Mesodermal cell (in vitro differentiated cells): ENCODE measurements around the gene POU2AF3.
A peak's percentile ranks its signal among the peaks of the same experiment; 100 is the strongest.
"Not testable (repeated sequence)": the region's sequence is repeated elsewhere in the genome, so short reads cannot be mapped to it uniquely, and the experiment has no call there.

ENCODE experiments used
- H3K27ac ChIP-seq: 2 replicates; pipeline ENCODE4 v1.7.0; 2013; ENCODE audit warnings: mild to moderate bottlenecking, low read depth, low read length, moderate library complexity; ENCODE audit not compliant: severe bottlenecking
- H3K36me3 ChIP-seq: 2 replicates; pipeline ENCODE4 v1.7.1; 2013; ENCODE audit warnings: mild to moderate bottlenecking, low read length, moderate library complexity; ENCODE audit not compliant: control insufficient read depth, insufficient read depth
- H3K4me1 ChIP-seq: one replicate; pipeline ENCODE4 v1.7.1; 2013; ENCODE audit warnings: mild to moderate bottlenecking, low read length; ENCODE audit not compliant: insufficient read depth, control insufficient read depth, poor library complexity, severe bottlenecking
- H3K4me3 ChIP-seq: 2 replicates; pipeline ENCODE4 v1.7.0; 2013; ENCODE audit warnings: low read length, control low read depth, mild to moderate bottlenecking; ENCODE audit not compliant: insufficient read depth, poor library complexity, severe bottlenecking; ENCODE audit errors: extremely low read depth
- H3K9me3 ChIP-seq: 2 replicates; pipeline ENCODE4 v1.7.1; 2013; ENCODE audit warnings: mild to moderate bottlenecking, low read length, moderate library complexity; ENCODE audit not compliant: control insufficient read depth
- WGBS, 2 experiments: methylation state at CpG; one replicate each; pipeline ENCODE4 v1.1.5; 2013; ENCODE audit warnings: missing lambda C conversion rate in 2 of 2; ENCODE audit not compliant: insufficient coverage in 2 of 2; 5-methylcytosine and 5-hydroxymethylcytosine counted together

Gene POU2AF3

GRCh38 chr11:111310088-111310487 lies 11.7 kb downstream of the POU2AF3 start:
- Histone ChIP-seq H3K4me1 (no peaks in the 10 kb centered on the region), H3K36me3 (no peaks in the 10 kb centered on the region), H3K9me3 (no peaks in the 10 kb centered on the region), H3K27ac (no peak overlapping the region), H3K4me3 (no peak overlapping the region)
- 65 to 78% methylated on average over 3 of the region's 3 CpGs for WGBS, 2 experiments

DNA sequence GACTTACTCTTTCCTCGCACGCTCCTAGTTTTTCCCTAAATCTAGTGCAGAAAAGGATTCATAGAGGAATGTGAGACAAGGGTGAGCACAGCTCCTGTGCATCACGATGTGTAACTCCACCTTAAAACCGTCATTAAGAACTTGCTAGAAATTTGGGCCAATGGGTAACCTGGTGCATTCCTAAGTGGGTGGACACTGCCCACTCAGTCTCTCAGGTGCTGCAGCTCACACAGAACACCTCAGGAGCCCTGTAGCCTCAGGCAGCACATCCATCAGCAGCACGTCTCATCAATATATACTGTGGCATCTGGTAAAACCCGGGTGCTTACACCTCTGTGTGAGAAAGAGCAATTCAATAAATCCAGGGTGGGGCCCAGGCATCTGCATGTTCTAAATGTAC lies 12.4 kb downstream of the POU2AF3 start:
- Histone ChIP-seq H3K27ac (no peak overlapping the region), H3K4me3 (no peak overlapping the region), H3K9me3 (no peaks in the 10 kb centered on the region), H3K36me3 (no peaks in the 10 kb centered on the region), H3K4me1 (no peaks in the 10 kb centered on the region)
- 80 to 100% methylated on average over 2 to 3 of the region's 6 CpGs for WGBS, 2 experiments

GRCh38 chr11:111312076-111312475 lies 13.7 kb downstream of the POU2AF3 start:
- Histone ChIP-seq H3K9me3 (no peaks in the 10 kb centered on the region), H3K27ac (no peak overlapping the region), H3K4me1 (no peaks in the 10 kb centered on the region), H3K36me3 (no peaks in the 10 kb centered on the region), H3K4me3 (no peak overlapping the region)
- whole genome bisulfite sequencing, 2 experiments: 82 to 100% methylated on average over 1 of the region's 1 CpG

GRCh38 chr11:111319296-111319695 lies 20.9 kb downstream of the POU2AF3 start:
- 84 to 92% methylated on average over 5 to 6 of the region's 6 CpGs for WGBS, 2 experiments
- H3K4me3 ChIP-seq: no peak overlapping the region
- H3K4me1 ChIP-seq: peaks cover 1% of the 10 kb centered on the region
- no peak overlapping the region for H3K27ac ChIP-seq
- no peaks in the 10 kb centered on the region for H3K36me3 ChIP-seq
- H3K9me3 ChIP-seq: no peaks in the 10 kb centered on the region

DNA sequence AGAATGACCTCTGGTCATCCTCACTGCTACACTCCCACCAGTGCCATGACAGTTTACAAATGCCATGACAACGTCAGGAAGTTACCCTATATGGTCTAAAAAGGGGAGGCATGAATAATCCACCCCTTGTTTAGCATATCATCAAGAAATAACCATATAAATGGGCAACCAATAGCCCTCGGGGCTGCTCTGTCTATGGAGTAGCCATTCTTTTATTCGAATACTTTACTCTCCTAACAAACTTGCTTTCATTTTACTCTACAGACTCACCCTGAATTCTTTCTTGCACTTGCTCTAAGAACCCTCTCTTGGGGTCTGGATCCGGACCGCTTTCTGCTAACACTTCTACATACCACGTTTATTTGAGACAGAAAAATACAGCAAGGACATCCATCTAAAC lies 21.9 kb downstream of the POU2AF3 start:
- not testable (repeated sequence) for H3K36me3 ChIP-seq, H3K4me3 ChIP-seq, H3K4me1 ChIP-seq, H3K9me3 ChIP-seq, H3K27ac ChIP-seq
- 72 to 100% methylated on average over 2 to 3 of the region's 6 CpGs for WGBS, 2 experiments

- H3K27ac ChIP-seq: no peak overlapping the region
- 82 to 87% methylated on average over 4 to 5 of the region's 5 CpGs for WGBS, 2 experiments
These were observed 22.6 kb downstream of the POU2AF3 start for GRCh38 chr11:111320728-111321568.

GRCh38 chr11:111322534-111322933 lies 24.2 kb downstream of the POU2AF3 start:
- Histone ChIP-seq H3K9me3 (no peaks in the 10 kb centered on the region), H3K27ac (no peak overlapping the region), H3K4me3 (no peak overlapping the region), H3K4me1 (peaks cover 5% of the 10 kb centered on the region), H3K36me3 (no peaks in the 10 kb centered on the region)
- WGBS, 2 experiments: 100% methylated on average over 1 of the region's 2 CpGs; no CpG with 5 or more reads in 1 of the 2 experiments

More at GRCh38 chr11:111320728-111321568, 22.6 kb downstream of the POU2AF3 start:
- H3K4me1 ChIP-seq: peaks cover 5% of the 10 kb centered on the region
- no peaks in the 10 kb centered on the region for H3K36me3 ChIP-seq
- no peak overlapping the region for H3K4me3 ChIP-seq
- no peaks in the 10 kb centered on the region for H3K9me3 ChIP-seq

GRCh38 chr11:111324277-111324720 lies 26.0 kb downstream of the POU2AF3 start:
- no peaks in the 10 kb centered on the region for H3K9me3 ChIP-seq
- peaks cover 5% of the 10 kb centered on the region for H3K4me1 ChIP-seq
- peak overlapping the region; percentile 36 for H3K27ac ChIP-seq
- WGBS, 2 experiments: 88 to 91% methylated on average over 4 of the region's 5 CpGs
- no peak overlapping the region for H3K4me3 ChIP-seq
- no peaks in the 10 kb centered on the region for H3K36me3 ChIP-seq

DNA sequence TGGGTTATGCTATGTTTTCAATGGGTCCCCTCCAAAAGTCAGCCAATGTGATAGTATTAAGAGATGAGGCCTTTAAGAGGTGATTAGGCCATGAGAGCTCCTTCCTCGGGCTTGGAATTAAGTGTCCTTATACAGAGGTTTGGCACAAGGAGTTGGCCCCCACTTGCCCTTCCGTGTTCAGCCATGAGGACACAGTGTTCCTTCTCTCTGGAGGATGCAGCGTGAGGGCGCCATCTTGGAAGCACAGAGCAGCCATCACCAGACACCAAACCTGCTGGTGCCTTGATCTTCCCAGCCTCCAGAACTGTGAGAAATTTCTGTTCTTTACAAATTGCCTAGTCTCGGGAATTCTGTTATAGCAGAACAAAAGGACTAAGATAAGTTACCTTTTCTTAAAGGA lies 26.9 kb downstream of the POU2AF3 start:
- WGBS, 2 experiments: 90 to 95% methylated on average over 4 of the region's 5 CpGs
- H3K4me3 ChIP-seq: no peak overlapping the region

DNA sequence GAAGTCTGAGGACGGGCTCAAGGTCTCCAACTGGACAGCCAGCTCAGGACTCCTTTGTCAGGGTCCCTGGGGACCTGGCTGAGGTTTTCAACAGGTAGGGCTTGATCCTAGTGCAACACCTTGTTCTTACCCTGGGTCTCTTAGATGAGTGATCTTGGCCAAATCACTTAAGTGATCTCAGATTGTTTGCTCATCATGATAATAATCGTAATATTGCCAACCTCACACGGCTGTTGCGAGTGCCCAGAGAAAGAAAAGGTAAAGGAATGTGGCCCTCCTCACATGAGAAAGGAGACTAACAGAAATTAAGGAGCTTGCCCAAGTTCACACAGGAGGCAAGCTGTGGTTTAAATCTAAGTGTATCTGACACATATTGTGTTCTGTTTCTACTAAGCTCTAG lies 28.5 kb downstream of the POU2AF3 start:
- H3K27ac ChIP-seq: no peak overlapping the region
- H3K9me3 ChIP-seq: no peaks in the 10 kb centered on the region
- H3K4me3 ChIP-seq: no peak overlapping the region
- H3K4me1 ChIP-seq: peaks cover 5% of the 10 kb centered on the region
- WGBS, 2 experiments: 94 to 100% methylated on average over 1 to 2 of the region's 4 CpGs
- H3K36me3 ChIP-seq: no peaks in the 10 kb centered on the region

More for the DNA sequence above, 26.9 kb downstream of the POU2AF3 start:
- Histone ChIP-seq H3K4me1 (peaks cover 5% of the 10 kb centered on the region), H3K9me3 (no peaks in the 10 kb centered on the region), H3K36me3 (no peaks in the 10 kb centered on the region), H3K27ac (no peak overlapping the region)
